ENCODE results near the gene WNT5A. TPM values are rescaled to one million over a fixed set of nuclear protein-coding genes. Genes with fewer than 3 reads are reported as not detected.

Gene WNT5A
- polyA plus RNA-seq, 4 donors, result under 0.01 to 8.1 (median 0.63) TPM

GRCh38 chr3:55482496-55483195, 4.5 kb downstream of the WNT5A start:
- Histone ChIP-seq H3K36me3 (ENCODE audit: control insufficient read depth in 3 of 3, insufficient read depth in 2 of 3, low read depth in 1 of 3, low read length in 3 of 3) (no peaks in the 10 kb centered on the region), H3K9me3 (ENCODE audit: control insufficient read depth in 2 of 2, insufficient read depth in 1 of 2, low read depth in 1 of 2, low read length in 1 of 2) (no peaks in the 10 kb centered on the region), H3K27me3 (ENCODE audit: control insufficient read depth in 3 of 3, insufficient read depth in 3 of 3, low read length in 3 of 3) (peaks cover 18 to 80% (median 34%) of the 10 kb centered on the region in 3 donors), H3K4me3 (ENCODE audit: low read depth in 1 of 3, low read length in 3 of 3) (peak overlapping the region in 1 of 3 donors; percentile 34), H3K27ac (ENCODE audit: low read depth in 1 of 3, low read length in 2 of 3) (peak overlapping the region in 1 of 3 donors; percentile 8), H3K4me1 (ENCODE audit: control insufficient read depth in 3 of 3, insufficient read depth in 2 of 3, low read depth in 1 of 3, low read length in 2 of 3) (peaks cover 0 to 39% (median 0%) of the 10 kb centered on the region in 3 donors)
- WGBS, 3 donors, result 4 to 9% (median 4%) methylated on average over 38 of the region's 38 CpGs
- FAIRE-seq, result no peak
- DNase-seq, result peak in 1 of 2 donors; percentile 39

GRCh38 chr3:55481744-55482495, 5.2 kb downstream of the WNT5A start:
- Histone ChIP-seq H3K4me3 (ENCODE audit: low read depth in 1 of 3, low read length in 3 of 3) (peak overlapping the region in 1 of 3 donors; percentile 34), H3K27me3 (ENCODE audit: control insufficient read depth in 3 of 3, insufficient read depth in 3 of 3, low read length in 3 of 3) (peaks cover 13 to 73% (median 34%) of the 10 kb centered on the region in 3 donors), H3K9me3 (ENCODE audit: control insufficient read depth in 2 of 2, insufficient read depth in 1 of 2, low read depth in 1 of 2, low read length in 1 of 2) (no peaks in the 10 kb centered on the region), H3K27ac (ENCODE audit: low read depth in 1 of 3, low read length in 2 of 3) (peak overlapping the region in 1 of 3 donors; percentile 55), H3K36me3 (ENCODE audit: control insufficient read depth in 3 of 3, insufficient read depth in 2 of 3, low read depth in 1 of 3, low read length in 3 of 3) (no peaks in the 10 kb centered on the region), H3K4me1 (ENCODE audit: control insufficient read depth in 3 of 3, insufficient read depth in 2 of 3, low read depth in 1 of 3, low read length in 2 of 3) (peaks cover 0 to 39% (median 0%) of the 10 kb centered on the region in 3 donors)
- 6 to 9% (median 7%) methylated on average over 33 to 37 of the region's 37 CpGs for WGBS, 3 donors
- FAIRE-seq, result no peak
- DNase-seq, result peak in 1 of 2 donors; percentile 23

DNA sequence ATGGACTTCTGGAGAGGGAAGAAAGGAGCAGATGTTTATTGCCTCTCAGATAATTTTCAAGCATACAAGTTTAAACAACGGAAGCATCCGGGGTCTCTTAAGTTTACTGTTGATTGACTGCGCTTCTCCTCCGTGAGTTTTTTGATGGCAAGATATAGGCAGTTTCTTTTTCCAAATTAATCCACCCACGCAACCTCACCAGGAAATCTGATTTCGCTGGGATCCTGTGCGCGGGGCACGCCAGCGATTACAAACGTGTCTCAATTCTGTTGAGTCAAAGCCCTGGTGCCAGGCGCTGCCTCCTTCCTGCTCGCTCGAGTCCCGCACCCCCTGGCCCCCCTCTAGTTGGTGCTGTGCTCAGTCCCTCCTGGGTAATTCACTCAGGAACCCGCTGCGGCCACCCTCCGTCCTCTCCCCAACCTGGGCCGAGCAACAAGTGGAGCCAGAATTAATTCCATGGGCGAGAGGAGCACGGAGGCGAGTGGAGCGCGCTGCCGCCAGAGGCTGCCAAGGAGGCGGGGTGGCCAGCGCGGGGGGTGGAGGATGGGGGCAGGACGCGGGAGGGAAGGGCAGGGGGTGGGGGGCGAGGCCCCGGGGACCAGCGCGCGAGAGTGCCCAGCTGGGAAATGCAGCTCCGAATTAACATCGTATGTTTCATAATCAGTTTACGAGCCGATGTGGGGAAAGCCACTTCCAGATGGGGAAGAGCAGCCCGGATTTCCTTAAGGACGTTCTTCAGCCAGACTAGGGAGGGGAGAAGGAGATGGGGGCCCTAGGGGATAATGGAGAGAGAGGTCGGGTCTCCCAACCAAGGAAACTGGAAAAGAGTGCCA, 6.0 kb downstream of the WNT5A start:
- Histone ChIP-seq H3K36me3 (ENCODE audit: control insufficient read depth in 3 of 3, insufficient read depth in 2 of 3, low read depth in 1 of 3, low read length in 3 of 3) (no peaks in the 10 kb centered on the region), H3K27ac (ENCODE audit: low read depth in 1 of 3, low read length in 2 of 3) (peak overlapping the region in 1 of 3 donors; percentile 39), H3K4me3 (ENCODE audit: low read depth in 1 of 3, low read length in 3 of 3) (peak overlapping the region in 1 of 3 donors; percentile 34), H3K27me3 (ENCODE audit: control insufficient read depth in 3 of 3, insufficient read depth in 3 of 3, low read length in 3 of 3) (peaks cover 12 to 65% (median 31%) of the 10 kb centered on the region in 3 donors), H3K9me3 (ENCODE audit: control insufficient read depth in 2 of 2, insufficient read depth in 1 of 2, low read depth in 1 of 2, low read length in 1 of 2) (no peaks in the 10 kb centered on the region), H3K4me1 (ENCODE audit: control insufficient read depth in 3 of 3, insufficient read depth in 2 of 3, low read depth in 1 of 3, low read length in 2 of 3) (peaks cover 0 to 34% (median 0%) of the 10 kb centered on the region in 3 donors)
- DNase-seq (peak in 1 of 2 donors; percentile 37), FAIRE-seq (no peak)
- 1 to 4% (median 2%) methylated on average over 42 of the region's 42 CpGs for WGBS, 3 donors

GRCh38 chr3:55477306-55478303, 9.5 kb downstream of the WNT5A start:
- Histone ChIP-seq H3K27ac (ENCODE audit: low read depth in 1 of 3, low read length in 2 of 3) (no peak overlapping the region), H3K27me3 (ENCODE audit: control insufficient read depth in 3 of 3, insufficient read depth in 3 of 3, low read length in 3 of 3) (peaks cover 9 to 47% (median 12%) of the 10 kb centered on the region in 3 donors), H3K36me3 (ENCODE audit: control insufficient read depth in 3 of 3, insufficient read depth in 2 of 3, low read depth in 1 of 3, low read length in 3 of 3) (no peaks in the 10 kb centered on the region), H3K4me1 (ENCODE audit: control insufficient read depth in 3 of 3, insufficient read depth in 2 of 3, low read depth in 1 of 3, low read length in 2 of 3) (peaks cover 0 to 20% (median 0%) of the 10 kb centered on the region in 3 donors), H3K9me3 (ENCODE audit: control insufficient read depth in 2 of 2, insufficient read depth in 1 of 2, low read depth in 1 of 2, low read length in 1 of 2) (no peaks in the 10 kb centered on the region), H3K4me3 (ENCODE audit: low read depth in 1 of 3, low read length in 3 of 3) (no peak overlapping the region)
- no peak for FAIRE-seq
- 57 to 70% (median 68%) methylated on average over 9 of the region's 9 CpGs for WGBS, 3 donors
- DNase-seq, result peak in 1 of 2 donors; percentile 28

DNA sequence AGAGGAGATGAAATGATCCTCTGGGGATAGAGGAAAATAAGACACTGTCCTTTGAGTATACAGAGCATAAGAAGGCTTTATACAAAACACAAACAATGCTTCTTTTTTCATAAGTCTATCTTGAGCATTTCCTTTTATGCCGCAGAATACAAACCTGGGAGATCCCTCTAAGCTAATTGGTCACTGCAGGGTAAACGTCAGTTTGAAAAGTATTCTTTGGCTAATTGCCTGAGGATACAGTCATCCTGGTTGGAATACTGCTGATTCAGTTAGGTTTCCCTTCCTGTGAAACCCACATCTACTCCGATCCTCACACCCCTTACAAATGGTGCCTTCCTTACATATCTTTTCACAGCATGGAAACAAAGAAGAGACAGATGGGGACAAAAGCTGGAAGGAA, 10.6 kb downstream of the WNT5A start:
- WGBS, 3 donors, result 73 to 76% (median 73%) methylated on average over 3 of the region's 3 CpGs
- DNase-seq, result no peak
- H3K27me3 ChIP-seq (ENCODE audit: control insufficient read depth in 3 of 3, insufficient read depth in 3 of 3, low read length in 3 of 3), result peaks cover 5 to 36% (median 8%) of the 10 kb centered on the region in 3 donors
- no peaks in the 10 kb centered on the region for H3K9me3 ChIP-seq (ENCODE audit: control insufficient read depth in 2 of 2, insufficient read depth in 1 of 2, low read depth in 1 of 2, low read length in 1 of 2)
- H3K36me3 ChIP-seq (ENCODE audit: control insufficient read depth in 3 of 3, insufficient read depth in 2 of 3, low read depth in 1 of 3, low read length in 3 of 3), result no peaks in the 10 kb centered on the region
- H3K4me3 ChIP-seq (ENCODE audit: low read depth in 1 of 3, low read length in 3 of 3), result no peak overlapping the region
- no peak for FAIRE-seq
- peaks cover 0 to 11% (median 0%) of the 10 kb centered on the region in 3 donors for H3K4me1 ChIP-seq (ENCODE audit: control insufficient read depth in 3 of 3, insufficient read depth in 2 of 3, low read depth in 1 of 3, low read length in 2 of 3)
- H3K27ac ChIP-seq (ENCODE audit: low read depth in 1 of 3, low read length in 2 of 3), result no peak overlapping the region

GRCh38 chr3:55474213-55474632, 12.9 kb downstream of the WNT5A start:
- Histone ChIP-seq H3K27me3 (ENCODE audit: control insufficient read depth in 3 of 3, insufficient read depth in 3 of 3, low read length in 3 of 3) (peaks cover under 1 to 15% (median 4%) of the 10 kb centered on the region in 3 donors), H3K27ac (ENCODE audit: low read depth in 1 of 3, low read length in 2 of 3) (no peak overlapping the region), H3K4me1 (ENCODE audit: control insufficient read depth in 3 of 3, insufficient read depth in 2 of 3, low read depth in 1 of 3, low read length in 2 of 3) (peaks cover 0 to 3% (median 0%) of the 10 kb centered on the region in 3 donors), H3K36me3 (ENCODE audit: control insufficient read depth in 3 of 3, insufficient read depth in 2 of 3, low read depth in 1 of 3, low read length in 3 of 3) (peaks cover 0 to 6% (median 0%) of the 10 kb centered on the region in 3 donors), H3K4me3 (ENCODE audit: low read depth in 1 of 3, low read length in 3 of 3) (no peak overlapping the region), H3K9me3 (ENCODE audit: control insufficient read depth in 2 of 2, insufficient read depth in 1 of 2, low read depth in 1 of 2, low read length in 1 of 2) (no peaks in the 10 kb centered on the region)
- no peak for FAIRE-seq
- peak in 1 of 2 donors; percentile 32 for DNase-seq
- WGBS, 3 donors, result 17 to 64% (median 37%) methylated on average over 39 to 44 of the region's 44 CpGs

- Histone ChIP-seq H3K9me3 (ENCODE audit: control insufficient read depth in 2 of 2, insufficient read depth in 1 of 2, low read depth in 1 of 2, low read length in 1 of 2) (no peaks in the 10 kb centered on the region), H3K27me3 (ENCODE audit: control insufficient read depth in 3 of 3, insufficient read depth in 3 of 3, low read length in 3 of 3) (peaks cover 0 to 17% (median 4%) of the 10 kb centered on the region in 3 donors), H3K4me1 (ENCODE audit: control insufficient read depth in 3 of 3, insufficient read depth in 2 of 3, low read depth in 1 of 3, low read length in 2 of 3) (peaks cover 0 to 3% (median 0%) of the 10 kb centered on the region in 3 donors), H3K36me3 (ENCODE audit: control insufficient read depth in 3 of 3, insufficient read depth in 2 of 3, low read depth in 1 of 3, low read length in 3 of 3) (peaks cover 0 to 6% (median 0%) of the 10 kb centered on the region in 3 donors), H3K27ac (ENCODE audit: low read depth in 1 of 3, low read length in 2 of 3) (no peak overlapping the region), H3K4me3 (ENCODE audit: low read depth in 1 of 3, low read length in 3 of 3) (no peak overlapping the region)
- no peak for DNase-seq
- FAIRE-seq, result no peak
- WGBS, 3 donors, result 68 to 76% (median 74%) methylated on average over 6 of the region's 6 CpGs
Observed at GRCh38 chr3:55473788-55474187, 13.3 kb downstream of the WNT5A start.

Data from small intestine (tissue), 7 donors.